CD4-positive, alpha-beta memory T cell (primary cell): Measurements from ENCODE around the gene INCA1. TPM values are rescaled to one million over a fixed set of nuclear protein-coding genes. Genes with fewer than 3 reads are reported as not detected.

Source experiments
- CTCF ChIA-PET: fragments of 350-600 bp; sonication (Branson Sonifier 250); formaldehyde crosslinking; loops from one replicate; lab custom pipeline; 2021; ENCODE audit warnings: inconsistent platforms; ENCODE audit not compliant: partially characterized antibody; lab: Charles Lee
- POLR2A ChIA-PET: fragments of 350-600 bp; sonication (Branson Sonifier 250); formaldehyde crosslinking; loops from one replicate; lab custom pipeline; 2021; ENCODE audit not compliant: partially characterized antibody; lab: Charles Lee
- DNase-seq, 5 donors: peaks; one replicate each; pipeline versions ENCODE4 v3.0.0 to v3.0.0-alpha.2; 2020 to 2022; ENCODE audit warnings: mixed read lengths in 1 of 5
- H3K27ac ChIP-seq: one replicate; pipeline ENCODE4 v1.7.0; 2013; ENCODE audit warnings: low read depth, low read length
- H3K27me3 ChIP-seq: 2 replicates; pipeline ENCODE4 v1.7.0; 2013; ENCODE audit warnings: mild to moderate bottlenecking, low read length, moderate library complexity; ENCODE audit not compliant: insufficient read depth
- H3K36me3 ChIP-seq: 2 replicates; pipeline ENCODE4 v1.7.0; 2013; ENCODE audit warnings: mild to moderate bottlenecking, low read length, moderate library complexity; ENCODE audit not compliant: insufficient read depth
- H3K4me1 ChIP-seq: 2 replicates; pipeline ENCODE4 v1.7.0; 2013; ENCODE audit warnings: mild to moderate bottlenecking, low read length, moderate library complexity; ENCODE audit not compliant: insufficient read depth
- H3K4me3 ChIP-seq, 2 donors: one replicate each; pipeline ENCODE4 v1.7.0; 2013; ENCODE audit warnings: low read length in 2 of 2, mild to moderate bottlenecking in 1 of 2
- H3K9me3 ChIP-seq, 2 donors: one replicate each; pipeline ENCODE4 v1.7.0; 2013; ENCODE audit warnings: low read length in 2 of 2, control low read depth in 1 of 2; ENCODE audit not compliant: control insufficient read depth in 1 of 2
- H3K27ac Mint-ChIP-seq, 7 donors: one replicate each; pipeline ENCODE4 v1.8.0; 2020 to 2021; ENCODE audit warnings: mixed read lengths in 7 of 7, mild to moderate bottlenecking in 6 of 7, inconsistent platforms in 3 of 7, moderate library complexity in 3 of 7
- H3K27me3 Mint-ChIP-seq, 2 donors: one replicate each; pipeline ENCODE4 v1.8.0; 2020 to 2021; ENCODE audit warnings: mixed read lengths in 2 of 2
- H3K36me3 Mint-ChIP-seq, 2 donors: one replicate each; pipeline ENCODE4 v1.8.0; 2020 to 2021; ENCODE audit warnings: mixed read lengths in 2 of 2, inconsistent platforms in 1 of 2, mild to moderate bottlenecking in 1 of 2
- H3K4me1 Mint-ChIP-seq, 4 donors: one replicate each; pipeline ENCODE4 v1.8.0; 2020 to 2021; ENCODE audit warnings: mixed read lengths in 4 of 4, mild to moderate bottlenecking in 1 of 4
- H3K4me3 Mint-ChIP-seq, 8 donors: one replicate each; pipeline ENCODE4 v1.8.0; 2020 to 2021; ENCODE audit warnings: mixed read lengths in 8 of 8, mild to moderate bottlenecking in 7 of 8, moderate library complexity in 6 of 8, inconsistent platforms in 3 of 8
- H3K9me3 Mint-ChIP-seq, 8 donors: one replicate each; pipeline ENCODE4 v1.8.0; 2020 to 2021; ENCODE audit warnings: mixed read lengths in 8 of 8, mild to moderate bottlenecking in 5 of 8, inconsistent platforms in 3 of 8, moderate library complexity in 1 of 8
- intact Hi-C: fragments of 100-400 bp; cut with micrococcal nuclease; formaldehyde crosslinking; loops from one replicate; pipeline ENCODE4 v1.15.1; 2023
- polyA plus RNA-seq, 2 donors: library from polyadenylated mRNA; unstranded; fragments of 300-500 nt; fragmentation: Illumina TruSeq; gene quantifications; one replicate each; pipeline ENCODE4 v1.2.3, GENCODE V29; 2021
- total RNA-seq, 2 experiments: library from RNA; stranded (reverse); gene quantifications; one replicate each; pipeline ENCODE4 v1.2.3, GENCODE V29; 2021

INCA1 gene
- total and polyA plus RNA-seq, 4 experiments from 2014 or later: 0.26 to 0.71 (median 0.51) TPM

DNA sequence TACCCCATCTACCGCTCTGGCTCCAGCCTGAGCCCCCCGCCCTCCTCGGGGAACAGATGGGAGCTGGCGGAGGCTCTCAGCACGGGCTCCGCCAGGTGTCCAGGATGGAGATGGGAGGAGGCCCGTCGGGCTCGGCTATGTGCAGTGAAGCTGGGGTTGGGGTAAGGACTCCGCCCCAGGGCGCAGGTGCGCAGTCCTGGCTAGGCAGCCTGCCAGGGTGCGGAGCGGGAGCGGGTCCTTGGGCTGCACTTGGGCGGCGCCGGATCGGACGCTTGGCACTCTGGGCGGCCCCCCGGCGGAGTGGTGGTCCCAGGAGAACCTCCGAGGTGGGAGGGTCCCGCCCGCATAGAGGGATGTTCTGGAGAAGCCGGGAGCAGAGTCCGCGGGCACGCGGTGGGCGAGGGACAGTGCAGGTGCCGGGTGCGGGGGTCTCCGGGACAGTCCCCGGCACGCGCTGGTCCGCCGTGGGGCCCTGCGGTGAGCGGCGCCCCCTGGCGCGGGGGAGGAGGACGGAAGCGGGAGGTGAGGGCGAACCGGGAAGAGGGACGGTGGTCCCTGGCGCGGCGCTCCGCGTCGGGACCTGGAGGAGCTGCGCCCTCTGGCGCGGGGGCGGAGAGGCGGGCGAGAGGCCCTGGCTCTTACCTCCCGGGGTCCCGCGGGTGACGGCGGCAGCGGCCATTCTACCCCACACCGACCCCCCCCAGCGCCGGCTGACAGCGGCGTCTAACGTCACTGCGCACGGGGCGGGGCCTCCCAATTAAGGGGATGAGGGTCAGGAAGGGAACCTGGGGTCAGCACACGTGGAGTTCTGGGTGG is 10.2 kb downstream of the INCA1 start, which contains the start of gene CAMTA2:
Gene CAMTA2 (minus strand): TSS at position 725 of the 816 bp plus-strand sequence. CDS start 1,453 bp downstream, outside the sequence.
- H3K27me3 ChIP-seq: no peaks in the 10 kb centered on the region
- peak; percentile 78 to 90 (median 81) for DNase-seq
- Mint-ChIP-seq H3K36me3 (peaks cover 13 to 29% of the 10 kb centered on the region in 2 donors), H3K4me3 (peak within 1 kb of the TSS; percentile 92 to 95 (median 93)), H3K4me1 (peaks cover 29 to 64% (median 37%) of the 10 kb centered on the region in 4 donors), H3K27me3 (no peaks in the 10 kb centered on the region), H3K27ac (peak within 1 kb of the TSS; percentile 94 to 98 (median 96)), H3K9me3 (no peaks in the 10 kb centered on the region)
- ChIA-PET CTCF (interaction anchor here (0.7 to 5.2 kb wide), 19 partner anchors 8 to 422 kb away, joined by 3 to 41 read pairs (median 5); partner anchors contain the start of genes INCA1, KIF1C, RNF167 and SLC25A11), POLR2A (interaction anchor here (0.7 to 7.0 kb wide), 21 partner anchors 8 to 284 kb away, joined by 3 to 79 read pairs (median 6); partner anchors contain the start of genes C17orf107, CHRNE, INCA1 and KIF1C)
- H3K9me3 ChIP-seq: no peaks in the 10 kb centered on the region
- H3K4me1 ChIP-seq: peaks cover 29% of the 10 kb centered on the region
- H3K4me3 ChIP-seq: peak within 1 kb of the TSS; percentile 74 to 95
- peak within 1 kb of the TSS; percentile 85 for H3K27ac ChIP-seq
- intact Hi-C loops: loop anchor here (1.0 to 2.0 kb wide), 4 partner anchors 10 to 78 kb away; partner anchors contain the start of genes INCA1, KIF1C, RNF167 and SLC25A11
- H3K36me3 ChIP-seq: peaks cover 8% of the 10 kb centered on the region

- Histone ChIP-seq H3K36me3 (peaks cover 15% of the 10 kb centered on the region), H3K27me3 (no peaks in the 10 kb centered on the region), H3K9me3 (no peaks in the 10 kb centered on the region), H3K27ac (peak overlapping the region; percentile 85), H3K4me1 (peaks cover 29% of the 10 kb centered on the region), H3K4me3 (peak overlapping the region; percentile 74 to 95)
- DNase-seq: no peak
- ChIA-PET POLR2A (interaction anchor here (0.5 to 7.0 kb wide), 18 partner anchors 9 to 283 kb away, joined by 3 to 79 read pairs (median 6); partner anchors contain the start of genes C17orf107, CHRNE, INCA1 and KIF1C), CTCF (interaction anchor here (0.7 to 5.2 kb wide), 12 partner anchors 11 to 421 kb away, joined by 3 to 41 read pairs (median 8); partner anchors contain the start of genes INCA1, KIF1C, RNF167 and SLC25A11)
- H3K36me3 Mint-ChIP-seq: peaks cover 13 to 35% of the 10 kb centered on the region in 2 donors
- H3K4me1 Mint-ChIP-seq: peaks cover 28 to 65% (median 39%) of the 10 kb centered on the region in 4 donors
- no peaks in the 10 kb centered on the region for H3K27me3 Mint-ChIP-seq
- no peaks in the 10 kb centered on the region for H3K9me3 Mint-ChIP-seq
- intact Hi-C loops: loop anchor here (2.0 kb wide), 1 partner anchor 46 kb away; the partner anchor contains the start of genes RNF167 and SLC25A11
- H3K27ac Mint-ChIP-seq: peak overlapping the region; percentile 84 to 96 (median 94)
- H3K4me3 Mint-ChIP-seq: peak overlapping the region; percentile 86 to 95 (median 93)
Observed at GRCh38 chr17:4986403-4986802, 10.9 kb downstream of the INCA1 start.

DNA sequence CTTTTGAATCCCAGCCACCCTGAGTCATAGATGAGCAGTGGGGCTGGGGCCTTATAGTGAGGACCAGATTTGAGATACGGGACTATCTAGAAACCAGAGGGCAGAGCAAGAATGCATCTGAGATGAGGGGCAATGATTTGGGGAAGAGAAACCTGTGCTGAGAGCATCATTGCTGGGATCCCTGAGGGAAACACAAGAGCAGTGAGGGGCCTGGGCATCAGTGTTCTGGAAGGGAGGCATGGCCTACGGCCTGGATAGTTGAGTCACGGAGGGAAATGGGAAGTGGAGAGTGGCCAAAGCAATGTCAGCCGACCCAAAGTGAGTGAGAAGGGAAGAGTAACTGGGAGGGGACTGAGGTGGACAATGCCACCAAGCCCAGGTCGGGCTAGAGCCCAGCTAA is 15.0 kb downstream of the INCA1 start:
- Mint-ChIP-seq H3K27ac (peak overlapping the region in 2 of 7 donors; percentile 30 to 60), H3K4me3 (no peak overlapping the region), H3K27me3 (no peaks in the 10 kb centered on the region), H3K4me1 (peaks cover 23 to 49% (median 31%) of the 10 kb centered on the region in 4 donors), H3K36me3 (peaks cover 30 to 64% of the 10 kb centered on the region in 2 donors), H3K9me3 (no peaks in the 10 kb centered on the region)
- no peak overlapping the region for H3K4me3 ChIP-seq
- CTCF ChIA-PET: interaction anchor here (1.2 to 3.8 kb wide), 3 partner anchors 15 to 79 kb away, joined by 3 to 15 read pairs (median 4); partner anchors contain the start of gene SPAG7
- H3K9me3 ChIP-seq: no peaks in the 10 kb centered on the region
- peaks cover 25% of the 10 kb centered on the region for H3K4me1 ChIP-seq
- DNase-seq: no peak
- H3K36me3 ChIP-seq: peaks cover 36% of the 10 kb centered on the region
- intact Hi-C loops: no loop called here
- no peaks in the 10 kb centered on the region for H3K27me3 ChIP-seq
- POLR2A ChIA-PET: interaction anchor here (1.3 to 1.4 kb wide), 2 partner anchors 11 to 15 kb away, joined by 3 to 5 read pairs; partner anchors contain the start of genes INCA1 and KIF1C
- no peak overlapping the region for H3K27ac ChIP-seq

DNA sequence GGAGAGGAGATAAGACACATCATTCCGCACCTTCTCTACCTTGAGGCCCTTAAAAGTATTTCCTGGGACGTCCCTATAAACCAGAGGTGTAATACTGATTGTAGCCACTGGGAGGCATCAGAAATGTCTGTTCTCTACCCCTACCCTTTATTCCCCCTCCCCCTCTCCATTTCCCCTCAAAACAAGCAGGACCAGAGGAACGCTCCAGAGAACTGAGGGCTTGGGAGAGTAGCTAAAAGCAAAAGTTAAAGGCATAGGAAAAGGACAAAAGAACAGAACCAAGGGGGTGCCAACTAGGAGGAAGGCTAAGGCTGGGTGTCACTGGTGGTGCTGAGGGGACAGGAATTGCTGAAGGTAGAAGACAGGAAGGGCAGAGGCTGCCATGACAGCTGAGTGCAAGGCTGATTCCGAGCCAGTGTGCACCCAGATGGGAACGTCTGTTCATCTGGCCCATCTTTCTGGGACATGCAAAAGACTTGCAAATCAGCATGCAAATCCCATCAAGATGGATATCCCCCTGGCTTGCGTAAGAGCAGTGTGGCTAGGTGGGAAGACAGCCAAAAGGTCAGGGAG is 16.6 kb downstream of the INCA1 start:
- peaks cover 38 to 61% of the 10 kb centered on the region in 2 donors for H3K36me3 Mint-ChIP-seq
- CTCF ChIA-PET: interaction anchor here (0.7 to 4.5 kb wide), 19 partner anchors 9 to 92 kb away, joined by 3 to 72 read pairs (median 4); partner anchors contain the start of genes INCA1, RNF167, SLC25A11 and SPAG7
- intact Hi-C loops: loop anchor here (1.0 kb wide), 4 partner anchors 13 to 82 kb away; partner anchors contain the start of gene SPAG7

GRCh38 chr17:4978726-4979125 is 18.6 kb downstream of the INCA1 start:
- intact Hi-C loops: no loop called here
- CTCF ChIA-PET: interaction anchor here (1.1 to 4.5 kb wide), 7 partner anchors 9 to 84 kb away, joined by 3 to 72 read pairs (median 11); partner anchors contain the start of genes CAMTA2 and SPAG7
- no peaks in the 10 kb centered on the region for H3K9me3 ChIP-seq
- no peak overlapping the region for H3K27ac ChIP-seq
- no peak overlapping the region for H3K4me3 Mint-ChIP-seq
- no peak overlapping the region for H3K4me3 ChIP-seq
- peaks cover 12 to 32% (median 23%) of the 10 kb centered on the region in 4 donors for H3K4me1 Mint-ChIP-seq
- DNase-seq: no peak
- peaks cover 53% of the 10 kb centered on the region for H3K36me3 ChIP-seq
- POLR2A ChIA-PET: interaction anchor here (1.8 to 27.9 kb wide), 3 partner anchors 11 to 33 kb away, joined by 6 to 973 read pairs (median 35); partner anchors contain the start of genes ENO3, INCA1, KIF1C and PFN1
- no peaks in the 10 kb centered on the region for H3K27me3 ChIP-seq
- H3K27ac Mint-ChIP-seq: no peak overlapping the region
- H3K27me3 Mint-ChIP-seq: no peaks in the 10 kb centered on the region
- H3K36me3 Mint-ChIP-seq: peaks cover 49 to 71% of the 10 kb centered on the region in 2 donors
- H3K9me3 Mint-ChIP-seq: no peaks in the 10 kb centered on the region
- H3K4me1 ChIP-seq: peaks cover 13% of the 10 kb centered on the region

More for the DNA sequence above, 16.6 kb downstream of the INCA1 start:
- H3K9me3 Mint-ChIP-seq: no peaks in the 10 kb centered on the region
- Histone ChIP-seq H3K36me3 (peaks cover 43% of the 10 kb centered on the region), H3K4me1 (peaks cover 15% of the 10 kb centered on the region), H3K27me3 (no peaks in the 10 kb centered on the region), H3K9me3 (no peaks in the 10 kb centered on the region), H3K4me3 (no peak overlapping the region), H3K27ac (no peak overlapping the region)
- H3K27ac Mint-ChIP-seq: peak overlapping the region; percentile 34 to 94 (median 80)
- peak overlapping the region in 5 of 8 donors; percentile 8 to 65 (median 22) for H3K4me3 Mint-ChIP-seq
- no peaks in the 10 kb centered on the region for H3K27me3 Mint-ChIP-seq
- peak; percentile 62 to 73 (median 67) for DNase-seq
- peaks cover 17 to 36% (median 22%) of the 10 kb centered on the region in 4 donors for H3K4me1 Mint-ChIP-seq
- POLR2A ChIA-PET: interaction anchor here (0.6 to 27.9 kb wide), 11 partner anchors 11 to 81 kb away, joined by 3 to 973 read pairs (median 7); partner anchors contain the start of genes ENO3, INCA1, KIF1C and PFN1

- Histone ChIP-seq H3K9me3 (no peaks in the 10 kb centered on the region), H3K4me1 (peaks cover 8% of the 10 kb centered on the region), H3K27ac (no peak overlapping the region), H3K27me3 (no peaks in the 10 kb centered on the region), H3K36me3 (peaks cover 51% of the 10 kb centered on the region), H3K4me3 (no peak overlapping the region)
- no peak for DNase-seq
- CTCF ChIA-PET: interaction anchor here (1.2 to 4.0 kb wide), 4 partner anchors 12 to 87 kb away, joined by 3 to 14 read pairs (median 4); partner anchors contain the start of genes RNF167 and SLC25A11
- H3K4me1 Mint-ChIP-seq: peaks cover 4 to 22% (median 16%) of the 10 kb centered on the region in 4 donors
- no peaks in the 10 kb centered on the region for H3K9me3 Mint-ChIP-seq
- POLR2A ChIA-PET: interaction anchor here (0.6 to 27.9 kb wide), 5 partner anchors 9 to 28 kb away, joined by 3 to 973 read pairs (median 4); partner anchors contain the start of genes CAMTA2, ENO3, KIF1C and PFN1
- H3K27ac Mint-ChIP-seq: peak overlapping the region in 3 of 7 donors; percentile 29 to 68 (median 57)
- peaks cover 54 to 65% of the 10 kb centered on the region in 2 donors for H3K36me3 Mint-ChIP-seq
- no peaks in the 10 kb centered on the region for H3K27me3 Mint-ChIP-seq
- H3K4me3 Mint-ChIP-seq: no peak overlapping the region
- intact Hi-C loops: no loop called here
Observed at GRCh38 chr17:4974115-4974670, 23.1 kb downstream of the INCA1 start.
